ENCODE measurements around the gene TRIM24.
"Not testable (repeated sequence)": the region's sequence is repeated elsewhere in the genome, so short reads cannot be mapped to it uniquely, and the experiment has no call there.

The TRIM24 gene

DNA sequence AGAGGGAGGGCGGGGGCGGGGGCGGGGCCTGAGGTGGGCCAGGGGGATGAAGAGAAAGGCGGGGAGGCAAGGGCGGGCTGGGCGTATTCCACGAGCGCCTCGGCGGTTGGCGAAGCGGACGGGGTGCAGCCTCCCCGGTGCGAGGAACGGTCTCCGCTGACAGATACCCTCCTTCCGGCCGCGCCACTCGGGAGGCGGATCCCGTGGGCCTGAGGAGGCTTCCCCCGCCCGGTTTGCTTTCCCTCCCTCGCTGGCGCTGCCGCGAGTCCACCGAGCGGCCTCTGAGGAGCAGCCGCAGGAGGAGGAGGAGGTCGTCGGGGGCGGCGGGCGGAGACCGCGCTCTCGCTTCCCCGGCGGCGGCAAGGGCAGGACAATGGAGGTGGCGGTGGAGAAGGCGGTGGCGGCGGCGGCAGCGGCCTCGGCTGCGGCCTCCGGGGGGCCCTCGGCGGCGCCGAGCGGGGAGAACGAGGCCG, at the start of gene TRIM24:
Gene TRIM24 (plus strand): TSS at position 84 of the 473 bp plus-strand sequence. CDS start 290 bp downstream, at position 374.
- no peak for DNase-seq (ENCODE audit: low read depth, low spot score)

DNA sequence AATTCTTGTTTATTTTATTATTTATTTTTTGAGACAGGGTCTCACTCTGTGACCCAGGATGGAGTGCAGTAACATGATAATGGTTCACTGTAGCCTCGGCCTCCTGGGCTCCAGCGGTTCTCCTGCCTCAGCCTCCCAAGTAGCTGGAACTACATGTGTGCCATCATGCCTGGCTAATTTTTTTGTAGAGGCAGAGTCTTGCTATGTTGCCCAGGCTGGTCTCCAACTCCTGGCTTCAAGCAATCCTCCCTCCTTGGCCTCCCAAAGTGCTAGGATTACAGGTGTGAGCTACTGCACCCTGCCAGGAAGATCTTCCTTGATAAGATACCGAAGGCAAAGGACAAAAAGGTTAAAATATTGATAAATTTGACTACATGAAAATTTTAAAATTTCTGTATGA, 48.0 kb upstream of the TRIM24 start:
- DNase-seq (ENCODE audit: low read depth, low spot score) = not testable (repeated sequence)

GRCh38 chr7:138412921-138413320, 47.1 kb upstream of the TRIM24 start:
- not testable (repeated sequence) for DNase-seq (ENCODE audit: low read depth, low spot score)

GRCh38 chr7:138417078-138417700, 42.9 kb upstream of the TRIM24 start:
- DNase-seq (ENCODE audit: low read depth, low spot score) = no peak

DNA sequence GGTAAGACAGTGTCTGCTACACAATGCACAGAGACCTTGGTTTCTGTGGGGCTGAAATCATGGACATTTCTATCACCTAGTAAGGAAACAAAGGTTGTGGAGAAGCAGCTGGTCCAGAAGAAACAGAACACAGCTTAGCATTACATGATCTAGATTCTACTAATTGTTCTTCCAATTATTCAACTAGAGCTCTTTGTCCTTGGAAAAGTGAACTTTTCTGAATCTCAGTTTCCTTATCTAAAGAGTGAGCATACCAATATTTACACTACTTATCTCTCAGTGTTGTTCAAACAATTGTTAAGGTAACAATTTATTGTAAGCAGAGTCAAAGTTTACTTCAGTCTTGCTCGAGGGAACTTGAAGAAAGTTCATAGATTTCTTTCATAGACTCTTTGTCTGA, 42.3 kb upstream of the TRIM24 start:
- no peak for DNase-seq (ENCODE audit: low read depth, low spot score)

GRCh38 chr7:138418403-138418802, 41.7 kb upstream of the TRIM24 start:
- DNase-seq (ENCODE audit: low read depth, low spot score) = not testable (repeated sequence)

DNA sequence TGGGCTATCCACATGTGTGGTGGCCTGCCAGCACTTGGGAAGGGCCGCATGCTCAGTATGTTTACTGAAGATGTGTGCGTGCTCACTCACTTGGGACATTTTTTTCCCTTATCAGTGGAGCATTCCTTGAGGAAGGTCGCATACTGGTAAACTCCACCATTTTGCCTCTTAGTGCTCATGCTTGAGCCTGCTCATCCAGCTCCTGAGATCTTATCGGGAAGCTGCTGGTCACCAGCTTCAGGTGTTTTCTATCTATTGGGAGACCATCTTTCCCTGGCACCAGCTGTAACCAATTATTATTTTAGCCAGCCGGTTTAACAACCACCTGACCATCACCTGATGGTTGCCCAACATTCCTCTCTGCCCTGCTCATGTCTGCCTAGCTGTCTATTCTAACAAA, 35.0 kb upstream of the TRIM24 start:
- DNase-seq (ENCODE audit: low read depth, low spot score) = no peak

DNA sequence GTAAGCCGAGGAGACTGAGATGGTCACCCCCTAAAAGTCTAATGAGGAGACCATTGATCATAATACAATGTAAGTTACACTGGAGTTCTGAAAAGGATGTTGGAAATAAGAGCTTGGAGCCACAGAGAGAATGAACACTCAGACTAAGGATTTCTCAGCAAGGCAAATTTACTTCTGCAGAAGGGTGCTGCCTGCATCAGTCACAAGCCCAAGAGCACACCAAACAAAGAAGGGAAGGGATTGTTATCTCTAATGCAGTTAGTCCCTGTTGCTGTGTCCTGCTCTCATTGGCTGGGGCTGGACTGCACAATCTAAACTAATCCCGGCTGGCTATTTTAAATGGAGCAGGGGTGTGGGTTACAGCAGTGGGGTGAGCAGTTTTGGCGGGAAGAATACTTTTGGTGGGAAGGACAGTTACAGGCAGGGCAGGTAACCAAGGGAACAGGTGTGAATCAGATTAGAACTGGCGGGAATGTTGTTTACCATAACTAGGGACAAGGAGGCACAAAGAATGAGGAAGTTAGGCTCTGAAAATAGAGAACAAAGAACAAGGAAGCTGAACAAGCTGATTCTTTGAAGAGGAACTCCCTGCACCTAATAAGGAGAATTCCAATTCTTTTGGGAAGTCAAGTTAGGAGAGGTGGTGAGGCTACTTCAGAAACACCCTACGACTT, 30.3 kb upstream of the TRIM24 start:
- no peak for DNase-seq (ENCODE audit: low read depth, low spot score)

- DNase-seq (ENCODE audit: low read depth, low spot score) = no peak
These were observed 28.5 kb upstream of the TRIM24 start for GRCh38 chr7:138431517-138431916.

- DNase-seq (ENCODE audit: low read depth, low spot score) = no peak
These were observed 26.2 kb upstream of the TRIM24 start for GRCh38 chr7:138433583-138434443.

DNA sequence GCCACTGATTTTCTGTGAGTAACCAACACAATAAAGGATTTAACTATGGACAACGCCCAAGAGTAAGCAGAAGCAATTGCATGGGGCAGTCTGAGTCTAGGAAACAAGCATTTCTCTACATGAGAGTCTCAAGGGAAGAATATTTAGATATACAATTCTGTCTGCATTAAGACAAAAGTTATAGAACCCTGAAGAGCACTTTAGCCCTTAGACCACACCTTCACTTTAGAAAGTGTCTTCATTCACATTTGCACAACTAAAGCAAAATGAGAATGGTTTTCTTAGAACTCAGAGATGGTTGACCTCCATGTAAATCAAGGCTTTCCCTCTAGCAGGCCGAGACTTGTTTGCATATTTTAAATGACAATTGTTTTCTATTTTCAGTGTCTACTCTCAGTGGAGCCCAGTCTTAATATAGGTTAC, 25.5 kb upstream of the TRIM24 start:
- DNase-seq (ENCODE audit: low read depth, low spot score) = no peak

DNA sequence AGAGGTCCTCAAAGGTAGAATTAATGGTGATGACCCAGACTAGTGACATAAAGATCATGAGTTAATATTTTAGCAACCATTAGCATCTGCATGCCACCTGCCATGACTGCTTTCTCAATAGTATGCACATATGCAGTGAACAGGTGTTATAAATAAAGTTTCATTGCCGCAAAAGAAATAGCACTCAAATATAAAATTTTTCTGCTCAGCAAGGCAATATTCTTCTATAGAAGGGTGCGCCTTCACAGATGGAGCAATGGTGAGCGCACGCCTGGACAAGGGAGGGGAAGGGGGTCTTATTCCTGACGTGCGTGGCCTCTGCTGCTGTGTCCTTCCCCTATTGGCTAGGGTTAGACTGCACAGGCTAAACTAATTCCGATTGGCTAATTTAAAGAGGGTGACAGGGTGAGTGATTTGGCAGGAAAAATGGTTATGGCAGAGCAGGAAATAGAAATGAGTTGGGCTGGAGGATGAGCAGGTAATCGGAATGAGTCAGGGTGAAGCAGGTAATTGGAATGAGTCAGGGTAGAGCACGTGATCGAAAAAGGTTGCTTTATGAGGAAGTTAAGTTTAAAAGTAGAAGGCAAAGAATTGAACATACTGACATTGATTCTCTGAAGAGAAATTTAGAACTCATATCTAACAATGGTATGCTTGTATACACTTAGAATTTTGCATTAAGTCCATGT, 24.7 kb upstream of the TRIM24 start:
- DNase-seq (ENCODE audit: low read depth, low spot score) = no peak

GRCh38 chr7:138436388-138436787, 23.7 kb upstream of the TRIM24 start:
- DNase-seq (ENCODE audit: low read depth, low spot score) = no peak

- no peak for DNase-seq (ENCODE audit: low read depth, low spot score)
These were observed 19.6 kb upstream of the TRIM24 start for GRCh38 chr7:138440460-138440859.

GRCh38 chr7:138442822-138443221, 17.2 kb upstream of the TRIM24 start:
- DNase-seq (ENCODE audit: low read depth, low spot score) = no peak

DNA sequence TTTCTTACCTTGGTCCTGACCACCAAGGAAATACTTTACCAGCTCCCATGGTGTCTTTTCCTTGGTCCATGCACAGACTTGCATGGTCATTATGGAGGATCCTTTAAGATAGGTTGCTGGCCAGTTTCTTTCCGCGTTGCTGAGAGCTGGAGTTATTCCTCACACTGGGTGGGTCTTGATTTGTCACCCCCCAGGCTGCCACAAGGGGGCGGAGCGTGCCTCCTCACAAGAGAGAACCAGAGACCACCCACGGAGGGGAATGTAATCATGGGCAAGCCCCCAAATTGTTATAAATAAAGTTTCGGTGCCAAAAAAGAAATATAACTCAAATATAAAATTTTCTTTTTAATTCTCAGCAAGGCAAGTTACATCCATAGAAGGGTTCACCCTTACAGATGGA, 10.5 kb upstream of the TRIM24 start:
- DNase-seq (ENCODE audit: low read depth, low spot score) = no peak

DNA sequence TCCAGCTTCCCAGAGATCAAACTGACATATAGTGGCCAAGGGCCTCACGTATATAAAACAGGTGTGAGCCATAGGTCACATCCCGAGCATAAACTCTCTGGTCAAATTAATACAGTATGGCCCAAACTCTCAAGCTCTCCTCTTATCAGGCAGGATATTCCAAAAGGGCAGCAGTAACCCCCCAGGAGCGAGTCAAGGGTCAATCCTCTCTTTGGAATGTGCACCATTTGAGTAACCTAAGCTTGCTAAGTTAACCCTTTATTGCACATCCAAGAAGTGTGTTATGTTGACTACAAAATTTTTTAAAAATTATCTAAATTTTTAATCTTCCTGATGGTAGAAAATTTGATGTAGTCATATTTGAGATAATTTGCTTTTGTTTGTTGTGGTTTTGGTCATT, 4.5 kb upstream of the TRIM24 start:
- DNase-seq (ENCODE audit: low read depth, low spot score) = no peak

- DNase-seq (ENCODE audit: low read depth, low spot score) = no peak
These were observed 3.8 kb upstream of the TRIM24 start for GRCh38 chr7:138456220-138456619.

DNA sequence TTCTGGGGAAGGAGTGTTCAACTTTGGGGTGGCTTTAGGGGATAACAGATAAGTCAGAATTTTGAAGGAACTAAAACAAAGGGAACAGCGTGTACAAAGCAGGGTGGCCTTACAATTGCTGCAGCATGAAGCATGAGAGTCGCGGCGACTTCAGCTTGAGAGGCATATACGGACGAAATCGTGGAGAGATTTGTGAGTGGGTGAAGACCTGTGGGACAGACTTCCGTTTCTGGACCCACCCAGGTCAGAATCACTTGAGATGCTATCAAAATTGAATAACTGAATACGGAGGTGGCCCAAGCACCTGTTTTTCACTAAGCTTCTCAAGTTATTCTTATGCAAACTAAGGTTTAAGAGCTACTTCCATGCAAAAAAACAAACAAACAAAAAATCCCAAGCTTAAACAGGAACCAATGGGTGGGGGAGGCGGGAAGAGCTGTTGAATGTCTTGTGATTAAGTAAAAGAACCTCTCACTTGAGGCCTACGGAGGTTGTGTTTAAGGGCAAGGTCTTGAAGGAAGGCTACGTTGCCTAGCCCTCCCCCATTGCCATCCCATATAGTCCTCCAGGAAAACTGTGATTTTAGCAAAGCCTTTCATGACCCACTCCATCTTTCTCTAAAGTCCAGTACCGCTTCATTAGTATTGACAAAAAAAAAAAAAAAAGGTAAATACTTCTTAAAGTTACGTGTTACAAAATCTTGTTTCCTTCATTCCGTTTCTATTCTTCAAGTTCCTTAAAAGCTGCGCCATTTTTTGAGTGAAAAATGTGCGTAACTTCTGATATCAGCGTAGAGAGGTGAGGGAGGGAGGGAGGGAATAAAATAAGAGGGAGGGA, 1.3 kb upstream of the TRIM24 start:
- no peak for DNase-seq (ENCODE audit: low read depth, low spot score)

GRCh38 chr7:138459413-138460175, 465 bp upstream of the TRIM24 start:
- DNase-seq (ENCODE audit: low read depth, low spot score) = peak; percentile 96

Data from smooth muscle cell of the brain vasculature (primary cell).